Neuron (in vitro differentiated cells): Measurements from ENCODE around the gene DNAI7.

ENCODE experiments used
- H2AFZ ChIP-seq: one replicate; pipeline ENCODE4 v1.6.1; 2013; ENCODE audit warnings: low read depth, mild to moderate bottlenecking, inconsistent platforms, low read length, moderate library complexity
- H3K27me3 ChIP-seq: one replicate; pipeline ENCODE4 v1.6.1; 2013; ENCODE audit warnings: low read length; ENCODE audit not compliant: insufficient read depth
- H3K36me3 ChIP-seq: one replicate; pipeline ENCODE4 v1.6.1; 2013; ENCODE audit warnings: low read length; ENCODE audit not compliant: insufficient read depth
- H3K4me1 ChIP-seq: one replicate; pipeline ENCODE4 v1.6.1; 2013; ENCODE audit warnings: low read length; ENCODE audit not compliant: insufficient read depth
- H3K4me3 ChIP-seq: 2 replicates; pipeline ENCODE4 v1.5.1; 2013; ENCODE audit warnings: mild to moderate bottlenecking, low read length, moderate library complexity
- H3K9me3 ChIP-seq: one replicate; pipeline ENCODE4 v1.6.1; 2013; ENCODE audit warnings: low read length

The DNAI7 gene

GRCh38 chr12:25151476-25151875, 43.5 kb downstream of the DNAI7 start:
- H2AFZ ChIP-seq: peak overlapping the region; percentile 8
- no peaks in the 10 kb centered on the region for H3K4me1 ChIP-seq
- H3K9me3 ChIP-seq: no peaks in the 10 kb centered on the region
- H3K4me3 ChIP-seq: no peak overlapping the region
- no peaks in the 10 kb centered on the region for H3K36me3 ChIP-seq
- H3K27me3 ChIP-seq: no peaks in the 10 kb centered on the region

- Histone ChIP-seq H3K4me3 (no peak overlapping the region), H3K27me3 (no peaks in the 10 kb centered on the region), H3K4me1 (no peaks in the 10 kb centered on the region), H3K9me3 (peaks cover 2% of the 10 kb centered on the region), H2AFZ (no peak overlapping the region), H3K36me3 (no peaks in the 10 kb centered on the region)
These were observed 48.3 kb downstream of the DNAI7 start for GRCh38 chr12:25146686-25147085.

GRCh38 chr12:25135531-25136154, 59.3 kb downstream of the DNAI7 start:
- Histone ChIP-seq H2AFZ (no peak overlapping the region), H3K9me3 (no peaks in the 10 kb centered on the region), H3K4me3 (no peak overlapping the region), H3K4me1 (no peaks in the 10 kb centered on the region), H3K36me3 (no peaks in the 10 kb centered on the region), H3K27me3 (no peaks in the 10 kb centered on the region)

GRCh38 chr12:25131270-25131669, 63.7 kb downstream of the DNAI7 start:
- no peaks in the 10 kb centered on the region for H3K4me1 ChIP-seq
- no peaks in the 10 kb centered on the region for H3K27me3 ChIP-seq
- H3K9me3 ChIP-seq: no peaks in the 10 kb centered on the region
- no peaks in the 10 kb centered on the region for H3K36me3 ChIP-seq
- H3K4me3 ChIP-seq: no peak overlapping the region
- H2AFZ ChIP-seq: no peak overlapping the region

- H3K4me1 ChIP-seq: no peaks in the 10 kb centered on the region
- no peak overlapping the region for H2AFZ ChIP-seq
- no peaks in the 10 kb centered on the region for H3K9me3 ChIP-seq
- H3K27me3 ChIP-seq: no peaks in the 10 kb centered on the region
- no peak overlapping the region for H3K4me3 ChIP-seq
- no peaks in the 10 kb centered on the region for H3K36me3 ChIP-seq
These were observed 64.2 kb downstream of the DNAI7 start for GRCh38 chr12:25130741-25131188.

GRCh38 chr12:25126746-25127145, 68.2 kb downstream of the DNAI7 start:
- H3K9me3 ChIP-seq: no peaks in the 10 kb centered on the region
- H3K4me3 ChIP-seq: no peak overlapping the region

GRCh38 chr12:25126101-25126500, 68.9 kb downstream of the DNAI7 start:
- no peaks in the 10 kb centered on the region for H3K27me3 ChIP-seq
- H3K4me3 ChIP-seq: no peak overlapping the region
- H3K9me3 ChIP-seq: no peaks in the 10 kb centered on the region
- no peaks in the 10 kb centered on the region for H3K36me3 ChIP-seq
- no peaks in the 10 kb centered on the region for H3K4me1 ChIP-seq
- no peak overlapping the region for H2AFZ ChIP-seq

More at GRCh38 chr12:25126746-25127145, 68.2 kb downstream of the DNAI7 start:
- Histone ChIP-seq H3K4me1 (no peaks in the 10 kb centered on the region), H3K27me3 (no peaks in the 10 kb centered on the region), H2AFZ (no peak overlapping the region), H3K36me3 (no peaks in the 10 kb centered on the region)

GRCh38 chr12:25124493-25124892, 70.5 kb downstream of the DNAI7 start:
- Histone ChIP-seq H2AFZ (no peak overlapping the region), H3K36me3 (no peaks in the 10 kb centered on the region), H3K27me3 (no peaks in the 10 kb centered on the region), H3K4me3 (no peak overlapping the region), H3K9me3 (no peaks in the 10 kb centered on the region), H3K4me1 (no peaks in the 10 kb centered on the region)

GRCh38 chr12:25123126-25123525, 71.8 kb downstream of the DNAI7 start:
- H2AFZ ChIP-seq: no peak overlapping the region
- no peaks in the 10 kb centered on the region for H3K4me1 ChIP-seq
- no peaks in the 10 kb centered on the region for H3K27me3 ChIP-seq
- H3K9me3 ChIP-seq: no peaks in the 10 kb centered on the region
- H3K4me3 ChIP-seq: no peak overlapping the region
- H3K36me3 ChIP-seq: no peaks in the 10 kb centered on the region

- no peaks in the 10 kb centered on the region for H3K27me3 ChIP-seq
These were observed 73.0 kb downstream of the DNAI7 start for GRCh38 chr12:25121916-25122315.

GRCh38 chr12:25121110-25121509, 73.8 kb downstream of the DNAI7 start:
- Histone ChIP-seq H3K36me3 (no peaks in the 10 kb centered on the region), H3K9me3 (no peaks in the 10 kb centered on the region), H2AFZ (no peak overlapping the region), H3K27me3 (no peaks in the 10 kb centered on the region), H3K4me1 (no peaks in the 10 kb centered on the region), H3K4me3 (no peak overlapping the region)

More at GRCh38 chr12:25121916-25122315, 73.0 kb downstream of the DNAI7 start:
- no peaks in the 10 kb centered on the region for H3K9me3 ChIP-seq
- H3K4me3 ChIP-seq: no peak overlapping the region
- H3K36me3 ChIP-seq: no peaks in the 10 kb centered on the region
- H2AFZ ChIP-seq: no peak overlapping the region
- no peaks in the 10 kb centered on the region for H3K4me1 ChIP-seq

- Histone ChIP-seq H3K9me3 (no peaks in the 10 kb centered on the region), H3K4me3 (no peak overlapping the region), H2AFZ (no peak overlapping the region), H3K36me3 (no peaks in the 10 kb centered on the region), H3K4me1 (no peaks in the 10 kb centered on the region), H3K27me3 (no peaks in the 10 kb centered on the region)
These were observed 75.9 kb downstream of the DNAI7 start for GRCh38 chr12:25119020-25119419.

- H3K36me3 ChIP-seq: no peaks in the 10 kb centered on the region
- H3K4me1 ChIP-seq: no peaks in the 10 kb centered on the region
- H3K4me3 ChIP-seq: no peak overlapping the region
- no peaks in the 10 kb centered on the region for H3K27me3 ChIP-seq
- H3K9me3 ChIP-seq: no peaks in the 10 kb centered on the region
- H2AFZ ChIP-seq: no peak overlapping the region
These were observed 79.3 kb downstream of the DNAI7 start for GRCh38 chr12:25115677-25116076.

GRCh38 chr12:25113651-25114050, 81.3 kb downstream of the DNAI7 start:
- Histone ChIP-seq H3K4me1 (no peaks in the 10 kb centered on the region), H3K36me3 (no peaks in the 10 kb centered on the region), H2AFZ (no peak overlapping the region), H3K4me3 (no peak overlapping the region), H3K27me3 (no peaks in the 10 kb centered on the region), H3K9me3 (no peaks in the 10 kb centered on the region)
